K562 (cell line): ENCODE data around the gene LCLAT1. TPM values are rescaled to one million over a fixed set of nuclear protein-coding genes. Genes with fewer than 3 reads are reported as not detected.
A peak's percentile ranks its signal among the peaks of the same experiment; 100 is the strongest.

ENCODE experiments used
- ATAC-seq: fragments of 200-7000 bp; cut with Tn5 transposase; 3 replicates; pipeline ENCODE4 v1.9.1; 2020; ENCODE audit warnings: moderate library complexity
- BruUV-seq: library from RNA; stranded (reverse); fragments of 400-500 nt; replicated peaks from 2 replicates; lab custom pipeline; 2021; lab: Mats Ljungman, UMichigan
- CTCF ChIA-PET: fragments of 300-600 bp; formaldehyde crosslinking; extraction: SDS; loops from one replicate; lab custom pipeline; 2021; ENCODE audit warnings: low intra/inter-chr PET ratio; lab: Yijun Ruan, JAX
- POLR2A ChIA-PET: fragments of 300-600, 350-650 bp; sonication (Branson Sonifier 250); formaldehyde crosslinking; extraction: SDS; loops from one replicate; lab custom pipeline; 2021; ENCODE audit warnings: antibody characterized with exemption, inconsistent platforms; lab: Yijun Ruan, JAX
- DNase-seq, 4 experiments: peaks; one replicate each; pipeline versions ENCODE4 v3.0.0 to v3.0.0-alpha.2; 2011 to 2018; ENCODE audit warnings: low spot score in 3 of 4, mixed read lengths in 3 of 4; ENCODE audit errors: extremely low read depth in 1 of 4
- FAIRE-seq: peaks from 2 replicates; lab custom pipeline; 2011; peaks lifted over from hg19 to GRCh38; lab: Jason Lieb, UNC
- H2AFZ ChIP-seq: 2 replicates; pipeline ENCODE4 v1.6.0; 2011; ENCODE audit warnings: low read depth, low read length, control low read depth, inconsistent platforms
- H3K27ac ChIP-seq: fragments of 200-600 bp; 3 replicates; pipeline ENCODE4 v1.8.0; 2011; ENCODE audit warnings: low read depth, mild to moderate bottlenecking, control low read depth, inconsistent platforms, low read length, moderate library complexity, mixed read lengths; ENCODE audit errors: extremely low read depth
- H3K27me3 ChIP-seq, 2 experiments: fragments of 300-600 bp in 1 of 2; 2 replicates in 1 of 2; 3 replicates in 1 of 2; pipeline versions ENCODE4 v1.6.0 to v1.8.0; 2011; ENCODE audit warnings: inconsistent platforms in 2 of 2, low read length in 2 of 2, mild to moderate bottlenecking in 1 of 2, mixed read lengths in 1 of 2, moderate library complexity in 1 of 2; ENCODE audit not compliant: control insufficient read depth in 2 of 2, insufficient read depth in 2 of 2
- H3K36me3 ChIP-seq: fragments of 300-600 bp; 3 replicates; pipeline ENCODE4 v1.8.0; 2011; ENCODE audit warnings: mild to moderate bottlenecking, low read length, inconsistent platforms; ENCODE audit not compliant: control insufficient read depth, insufficient read depth
- H3K4me1 ChIP-seq, 2 experiments: fragments of 200-600 bp in 1 of 2; replicated peaks in 1 of 2; 2 replicates in 1 of 2; 3 replicates in 1 of 2; pipeline versions ENCODE4 v1.5.1 to v1.8.0; 2011; ENCODE audit warnings: inconsistent platforms in 2 of 2, low read length in 2 of 2, mild to moderate bottlenecking in 1 of 2, mixed read lengths in 1 of 2, moderate library complexity in 1 of 2; ENCODE audit not compliant: control insufficient read depth in 2 of 2, insufficient read depth in 2 of 2
- H3K4me2 ChIP-seq: 2 replicates; pipeline ENCODE4 v1.6.1; 2011; ENCODE audit warnings: low read length, control low read depth, inconsistent platforms, mixed read lengths; ENCODE audit not compliant: insufficient read depth
- H3K4me3 ChIP-seq: fragments of 200-600 bp; sonication (generic), shearing (Covaris generic); 2 replicates; pipeline ENCODE4 v1.5.1; 2016; ENCODE audit warnings: control low read depth, inconsistent platforms
- H3K79me2 ChIP-seq: fragments of 200-600 bp; 3 replicates; pipeline ENCODE4 v1.8.0; 2011; ENCODE audit warnings: low read length, inconsistent platforms; ENCODE audit not compliant: control insufficient read depth, insufficient read depth
- H3K9ac ChIP-seq, 2 experiments: 2 replicates each; pipeline versions ENCODE4 v1.6.0 to v1.6.1; 2011; ENCODE audit warnings: low read depth in 2 of 2, low read length in 2 of 2, control low read depth in 1 of 2, inconsistent platforms in 1 of 2, mild to moderate bottlenecking in 1 of 2, mixed read lengths in 1 of 2; ENCODE audit not compliant: insufficient read depth in 1 of 2
- H3K9me1 ChIP-seq: one replicate; pipeline ENCODE4 v1.6.0; 2011; ENCODE audit warnings: inconsistent platforms, mild to moderate bottlenecking, low read length, moderate library complexity; ENCODE audit not compliant: control insufficient read depth, insufficient read depth
- H3K9me3 ChIP-seq: replicated peaks from 2 replicates; pipeline ENCODE4 v1.5.1; 2011; ENCODE audit warnings: low read depth, low read length, inconsistent platforms; ENCODE audit not compliant: control insufficient read depth, insufficient read depth
- H4K20me1 ChIP-seq: replicated peaks from 2 replicates; pipeline ENCODE4 v1.6.1; 2011; ENCODE audit warnings: low read length, inconsistent platforms, mixed read lengths; ENCODE audit not compliant: control insufficient read depth, insufficient read depth
- CREM ChIP-seq: IDR thresholded peaks from 2 replicates; pipeline ENCODE4 v1.6.1; 2014; ENCODE audit warnings: antibody characterized with exemption, low read depth
- DIDO1 ChIP-seq: fragments of 450-650 bp; IDR thresholded peaks from 2 replicates; pipeline ENCODE4 v1.6.1; 2016; ENCODE audit warnings: low read depth, missing biosample characterization, missing genetic modification characterization
- DNMT1 ChIP-seq: fragments of 450-650 bp; IDR thresholded peaks from 2 replicates; pipeline ENCODE4 v1.6.1; 2016; ENCODE audit warnings: antibody characterized with exemption, mild to moderate bottlenecking
- FOXP4 ChIP-seq: sonication (generic); formaldehyde crosslinking; IDR thresholded peaks from 2 replicates; pipeline ENCODE4 v1.8.0; 2022; ENCODE audit warnings: mild to moderate bottlenecking, missing genetic modification reagents, borderline replicate concordance
- HNRNPH1 ChIP-seq: fragments of 200-400 bp; formaldehyde crosslinking; optimal IDR thresholded peaks from 2 replicates; pipeline ENCODE3; 2017; ENCODE audit warnings: low read depth, mild to moderate bottlenecking, low read length, moderate library complexity
- KAT8 ChIP-seq: fragments of 450-650 bp; IDR thresholded peaks from 2 replicates; pipeline ENCODE4 v1.6.1; 2016; ENCODE audit warnings: low read depth, mild to moderate bottlenecking
- KLF10 ChIP-seq: fragments of 250-450 bp; sonication (Bioruptor Pico); IDR thresholded peaks from 2 replicates; pipeline ENCODE4 v1.6.1; 2021; ENCODE audit warnings: matching md5 sums
- NFE2 ChIP-seq: IDR thresholded peaks from 2 replicates; pipeline ENCODE4 v1.6.1; 2014; ENCODE audit warnings: antibody characterized with exemption, low read depth
- OTX1 ChIP-seq: fragments of 450-650 bp; formaldehyde crosslinking; IDR thresholded peaks from 2 replicates; pipeline ENCODE4 v1.4.0; 2022; ENCODE audit warnings: mild to moderate bottlenecking
- PHB2 ChIP-seq: fragments of 450-650 bp; IDR thresholded peaks from 2 replicates; pipeline ENCODE4 v1.6.1; 2017; ENCODE audit warnings: low read depth
- POLR3G ChIP-seq: IDR thresholded peaks from 2 replicates; pipeline ENCODE4 v1.6.1; 2011; ENCODE audit not compliant: insufficient read length, insufficient replicate concordance; ENCODE audit errors: extremely low read depth
- RBM25 ChIP-seq: fragments of 200-400 bp; formaldehyde crosslinking; IDR thresholded peaks from 2 replicates; pipeline ENCODE4 v1.6.1; 2018; ENCODE audit warnings: low read length, low read depth, moderate library complexity; ENCODE audit not compliant: severe bottlenecking
- RBM34 ChIP-seq: fragments of 200-400 bp; formaldehyde crosslinking; IDR thresholded peaks from 2 replicates; pipeline ENCODE4 v1.6.1; 2018; ENCODE audit warnings: low read length, borderline replicate concordance; ENCODE audit not compliant: insufficient read depth
- SMARCA5 ChIP-seq: fragments of 450-650 bp; IDR thresholded peaks from 2 replicates; pipeline ENCODE4 v1.6.1; 2016
- SMARCC2 ChIP-seq: fragments of 450-650 bp; IDR thresholded peaks from 2 replicates; pipeline ENCODE4 v1.6.1; 2017; ENCODE audit warnings: antibody characterized with exemption, moderate library complexity, mild to moderate bottlenecking, low read depth
- ZNF41 ChIP-seq: fragments of 250-450 bp; sonication (Bioruptor Pico); conservative IDR thresholded peaks from 2 replicates; pipeline ENCODE4 v1.4.0; 2020; ENCODE audit warnings: mild to moderate bottlenecking
- ZNF707 ChIP-seq: fragments of 250-450 bp; sonication (Bioruptor Pico); conservative IDR thresholded peaks from 2 replicates; pipeline ENCODE4 v1.8.0; 2022; ENCODE audit warnings: inconsistent platforms, mild to moderate bottlenecking, moderate library complexity
- WGBS: fragments of 100-300 bp; shearing (Covaris generic); methylation state at CpG from one replicate; pipeline ENCODE4 v1.1.6; 2016; ENCODE audit warnings: low coverage, mixed read lengths; ENCODE audit not compliant: insufficient coverage; ENCODE audit errors: missing lambda C conversion rate; 5-methylcytosine and 5-hydroxymethylcytosine counted together
- in situ Hi-C: fragments of 300-500 bp; cut with MboI; formaldehyde crosslinking; loops from 4 replicates; pipeline ENCODE4 v1.15.0; 2018; ENCODE audit warnings: inconsistent platforms, mixed read lengths
- intact Hi-C: fragments of 100-400 bp; cut with micrococcal nuclease; formaldehyde crosslinking; loops from 2 replicates; pipeline ENCODE4 v1.14.2; 2022
- polyA plus RNA-seq, 8 experiments: library from polyadenylated mRNA; depleted of rRNA in 4 of 8; stranded (reverse) in 5 of 8; unstranded in 3 of 8; fragments of >200 nt; fragmentation: Nextera tagmentation in 2 of 8; fragmentation: Illumina TruSeq in 1 of 8; extraction: Ambion mirVana in 2 of 8; extraction: Trizol in 1 of 8; gene quantifications; 2 replicates each; pipeline versions ENCODE4 v1.2.1 to v1.2.3, GENCODE V29; 2011 to 2014; ENCODE audit warnings: inconsistent platforms in 1 of 8, missing spikeins in 1 of 8
- total RNA-seq, 7 experiments: library from RNA; depleted of rRNA in 6 of 7; stranded (reverse); fragments of >200 nt in 6 of 7; fragmentation: Illumina TruSeq in 2 of 7; extraction: Trizol in 2 of 7; gene quantifications; 2 replicates each; pipeline versions ENCODE4 v1.2.1 to v1.2.3, GENCODE V29; 2011 to 2021; ENCODE audit warnings: low replicate concordance in 1 of 7
- TF ChIP-seq, protein P1 (sequence below): fragments of 250-450 bp; sonication (Bioruptor Pico); IDR thresholded peaks from 2 replicates; pipeline ENCODE4 v1.5.0; 2020; ENCODE audit warnings: mild to moderate bottlenecking, borderline replicate concordance

LCLAT1 gene
- total and polyA plus RNA-seq, 9 of the 15 experiments (the other 6 are each of a cell fraction or from before 2014, with no cell fraction given): 8.9 to 63.3 (median 25.4) TPM

- peak; percentile 54 for ATAC-seq
- Histone ChIP-seq H3K4me3 (no peak overlapping the region), H2AFZ (no peak overlapping the region), H3K36me3 (peaks cover 10% of the 10 kb centered on the region; the same call in 2 of the 3 replicates), H3K9me1 (no peaks in the 10 kb centered on the region), H3K4me2 (peak overlapping the region; percentile 10; the same call in 1 of the 2 replicates), H4K20me1 (peaks cover 11% of the 10 kb centered on the region), H3K4me1 (peaks cover 11 to 12% of the 10 kb centered on the region in 2 experiments; a peak in 4 of 5 replicates), H3K9me3 (no peaks in the 10 kb centered on the region), H3K27me3 (no peaks in the 10 kb centered on the region), H3K27ac (no peak overlapping the region), H3K9ac (no peak overlapping the region; a peak in 1 of 4 replicates), H3K79me2 (peaks cover 91% of the 10 kb centered on the region)
- 20% methylated on average over 7 of the region's 7 CpGs for WGBS
- peak in 1 of 4 experiments; percentile 26 for DNase-seq
- peak; percentile 70 for FAIRE-seq
- ChIA-PET POLR2A (interaction anchor here (1.1 kb wide), 1 partner anchor 26 kb away, joined by 3 read pairs; no protein-coding TSS in a partner anchor), CTCF (no interaction called here)
- in situ Hi-C loops: no loop called here
- BruUV-seq: no TSS peak
- intact Hi-C loops: no loop called here
- TF ChIP-seq CREM (0 out of 2 replicates have a peak, but pooled peaks have one; percentile 13), SMARCC2 (no peak), HNRNPH1 (no peak), FOXP4 (CRISPR knock-in tag) (no peak), RBM34 (no peak), KLF10 (CRISPR knock-in tag) (no peak), DIDO1 (tag) (no peak), POLR3G (no peak), OTX1 (CRISPR knock-in tag) (no peak), ZNF707 (CRISPR knock-in tag) (no peak), DNMT1 (no peak), PHB2 (no peak), SMARCA5 (no peak), KAT8 (no peak), RBM25 (no peak), ZNF41 (no peak), NFE2 (peak; percentile 30; the same call in 1 of the 2 replicates)
- TF ChIP-seq, protein P1, sequence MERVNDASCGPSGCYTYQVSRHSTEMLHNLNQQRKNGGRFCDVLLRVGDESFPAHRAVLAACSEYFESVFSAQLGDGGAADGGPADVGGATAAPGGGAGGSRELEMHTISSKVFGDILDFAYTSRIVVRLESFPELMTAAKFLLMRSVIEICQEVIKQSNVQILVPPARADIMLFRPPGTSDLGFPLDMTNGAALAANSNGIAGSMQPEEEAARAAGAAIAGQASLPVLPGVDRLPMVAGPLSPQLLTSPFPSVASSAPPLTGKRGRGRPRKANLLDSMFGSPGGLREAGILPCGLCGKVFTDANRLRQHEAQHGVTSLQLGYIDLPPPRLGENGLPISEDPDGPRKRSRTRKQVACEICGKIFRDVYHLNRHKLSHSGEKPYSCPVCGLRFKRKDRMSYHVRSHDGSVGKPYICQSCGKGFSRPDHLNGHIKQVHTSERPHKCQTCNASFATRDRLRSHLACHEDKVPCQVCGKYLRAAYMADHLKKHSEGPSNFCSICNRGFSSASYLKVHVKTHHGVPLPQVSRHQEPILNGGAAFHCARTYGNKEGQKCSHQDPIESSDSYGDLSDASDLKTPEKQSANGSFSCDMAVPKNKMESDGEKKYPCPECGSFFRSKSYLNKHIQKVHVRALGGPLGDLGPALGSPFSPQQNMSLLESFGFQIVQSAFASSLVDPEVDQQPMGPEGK (CRISPR knock-in tag): no peak
These were observed 8.2 kb downstream of the LCLAT1 start for GRCh38 chr2:30455114-30455738.
